Hematopoietic multipotent progenitor cell treated with erythropoietin and hydrocortisone succinate and interleukin-3 and kit ligand, for 17 days (in vitro differentiated cells): ENCODE measurements around the gene CDC5L.

Source experiments
- DNase-seq: peaks from one replicate; pipeline ENCODE4 v3.0.0-alpha.2; 2015; ENCODE audit warnings: low spot score

Gene CDC5L

DNA sequence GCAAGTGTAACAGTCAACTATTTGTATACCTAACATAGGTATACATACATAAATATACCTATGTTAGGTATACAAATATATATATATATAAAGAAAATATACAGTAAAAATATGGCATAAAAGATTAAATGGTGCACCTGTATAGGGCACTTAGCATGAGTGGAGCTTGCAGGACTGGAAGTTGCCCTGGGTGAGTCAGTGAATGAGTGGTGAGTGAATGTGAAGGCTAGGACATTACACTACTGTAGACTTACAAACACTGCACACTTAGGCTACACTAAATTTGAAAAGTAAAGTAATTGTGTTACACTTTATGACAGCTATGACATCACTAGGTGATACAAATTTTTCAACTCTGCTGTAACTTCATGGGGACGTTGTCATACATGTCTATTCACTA, 65.6 kb downstream of the CDC5L start:
- no peak for DNase-seq

- no peak for DNase-seq
Measured at GRCh38 chr6:44454198-44454597, 66.7 kb downstream of the CDC5L start.

GRCh38 chr6:44456070-44456965, 68.8 kb downstream of the CDC5L start:
- peak; percentile 71 for DNase-seq

DNA sequence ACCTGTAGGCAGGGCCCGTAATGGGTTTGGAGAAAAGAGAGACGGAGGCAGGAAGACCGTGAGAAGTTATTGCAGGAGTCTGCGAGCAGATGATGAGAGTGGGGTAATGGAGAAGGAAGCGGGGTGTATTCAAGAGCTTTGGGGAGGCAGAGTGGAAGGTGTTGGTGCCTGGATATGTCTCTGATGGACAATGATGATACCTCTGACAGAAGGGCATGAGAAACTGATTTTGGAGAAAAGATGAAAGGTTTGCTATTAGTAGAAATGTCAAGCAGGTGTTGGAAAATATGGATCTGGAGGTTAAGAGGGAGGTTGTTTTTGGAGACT, 69.4 kb downstream of the CDC5L start:
- DNase-seq = no peak

GRCh38 chr6:44457596-44457995, 70.1 kb downstream of the CDC5L start:
- DNase-seq = no peak

GRCh38 chr6:44458551-44458950, 71.0 kb downstream of the CDC5L start:
- DNase-seq = no peak

DNA sequence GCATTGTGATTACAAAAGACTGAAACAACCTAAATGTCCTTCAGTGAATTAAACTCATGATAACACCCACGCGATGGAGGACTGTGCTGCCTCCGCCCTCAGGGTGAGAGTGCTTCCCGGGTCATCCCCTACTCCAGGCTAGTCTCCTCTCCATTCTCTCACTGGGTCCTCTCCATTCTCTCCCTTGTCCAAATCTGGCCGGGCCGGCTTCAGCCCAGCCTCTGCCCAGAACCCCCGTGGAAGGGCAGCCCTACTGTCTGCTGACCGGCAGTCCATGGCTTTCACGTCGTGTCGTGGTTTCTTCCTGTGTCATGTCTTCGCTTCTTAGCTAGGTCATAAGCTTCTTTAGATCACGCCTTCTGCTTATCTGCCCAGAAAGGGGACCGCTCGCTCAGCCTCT, 74.8 kb downstream of the CDC5L start:
- no peak for DNase-seq

- no peak for DNase-seq
Measured at GRCh38 chr6:44462797-44463727, 75.6 kb downstream of the CDC5L start.

GRCh38 chr6:44463728-44464450, 76.4 kb downstream of the CDC5L start:
- DNase-seq = no peak

DNA sequence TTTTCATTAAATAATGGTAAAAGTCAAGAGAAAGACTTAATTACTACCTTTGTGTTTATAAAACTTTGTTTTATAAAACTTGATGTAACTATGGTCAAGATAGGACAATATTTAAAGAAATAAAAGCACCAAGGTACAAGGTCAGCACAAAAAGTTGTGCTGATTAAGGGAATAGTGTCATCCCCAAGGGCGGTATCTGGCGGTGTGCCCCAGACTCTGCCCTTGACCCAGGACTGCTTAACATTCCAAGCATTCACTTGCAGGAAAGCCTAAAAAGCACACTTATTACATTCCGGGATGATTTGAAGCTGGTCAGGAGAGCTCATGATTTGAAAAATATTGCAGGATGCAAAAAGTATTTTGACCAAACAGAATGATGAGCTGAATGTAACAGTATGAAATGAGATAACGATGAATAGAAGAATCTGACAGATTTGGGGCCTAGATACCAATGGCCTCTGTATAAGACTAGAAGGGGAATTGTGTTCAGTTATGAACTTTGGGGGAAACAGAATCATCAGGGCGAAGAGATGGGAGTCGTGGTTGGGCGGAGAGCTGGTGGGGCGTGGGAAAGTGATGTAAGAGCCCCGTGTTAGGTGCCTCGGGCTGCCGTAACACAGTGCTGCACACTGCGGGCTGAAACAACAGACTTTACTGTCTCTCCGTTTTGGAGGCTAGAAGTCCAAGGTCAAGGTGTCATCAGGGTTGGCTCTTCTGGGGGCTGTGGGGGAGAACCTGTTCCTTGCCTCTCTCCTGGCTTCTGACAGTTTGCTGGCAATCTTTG, 77.2 kb downstream of the CDC5L start:
- no peak for DNase-seq

DNA sequence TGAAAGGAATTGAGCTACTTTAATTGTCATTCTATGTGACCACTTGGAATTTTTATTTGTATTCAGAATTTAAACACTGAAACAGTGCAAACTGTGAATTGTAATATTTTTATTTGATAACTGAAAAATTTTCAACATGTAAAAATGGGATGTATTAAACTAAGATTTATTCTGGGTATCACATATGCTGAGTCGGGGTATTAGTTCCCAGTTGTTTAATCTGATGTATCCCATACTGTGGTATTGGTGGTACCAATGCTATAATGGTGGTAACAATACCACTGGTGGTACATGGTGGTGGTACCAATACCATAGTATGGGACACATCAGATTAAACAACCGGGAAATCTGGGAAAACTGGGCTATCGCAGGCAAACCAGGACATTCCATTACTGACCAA, 79.4 kb downstream of the CDC5L start:
- no peak for DNase-seq

- no peak for DNase-seq
Measured at GRCh38 chr6:44468835-44469234, 81.3 kb downstream of the CDC5L start.

DNA sequence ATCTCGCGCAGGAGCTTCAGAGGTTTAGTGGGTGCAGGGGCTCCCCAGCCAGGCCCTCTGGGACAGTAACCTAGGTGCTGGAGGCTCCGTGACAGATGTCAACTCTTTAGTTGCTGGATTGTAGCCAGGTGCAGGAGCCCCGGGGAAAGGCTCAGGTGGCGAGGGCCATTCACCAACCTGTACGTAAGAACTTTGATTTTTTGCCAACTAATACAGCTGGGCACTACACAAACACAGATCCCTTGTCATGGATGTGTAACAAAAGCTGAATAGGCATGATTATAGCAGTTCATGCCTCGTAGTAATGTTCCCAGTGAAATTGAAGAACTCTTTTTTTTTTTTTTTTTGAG, 82.6 kb downstream of the CDC5L start:
- no peak for DNase-seq

- no peak for DNase-seq
Measured at GRCh38 chr6:44470746-44471145, 83.2 kb downstream of the CDC5L start.

DNA sequence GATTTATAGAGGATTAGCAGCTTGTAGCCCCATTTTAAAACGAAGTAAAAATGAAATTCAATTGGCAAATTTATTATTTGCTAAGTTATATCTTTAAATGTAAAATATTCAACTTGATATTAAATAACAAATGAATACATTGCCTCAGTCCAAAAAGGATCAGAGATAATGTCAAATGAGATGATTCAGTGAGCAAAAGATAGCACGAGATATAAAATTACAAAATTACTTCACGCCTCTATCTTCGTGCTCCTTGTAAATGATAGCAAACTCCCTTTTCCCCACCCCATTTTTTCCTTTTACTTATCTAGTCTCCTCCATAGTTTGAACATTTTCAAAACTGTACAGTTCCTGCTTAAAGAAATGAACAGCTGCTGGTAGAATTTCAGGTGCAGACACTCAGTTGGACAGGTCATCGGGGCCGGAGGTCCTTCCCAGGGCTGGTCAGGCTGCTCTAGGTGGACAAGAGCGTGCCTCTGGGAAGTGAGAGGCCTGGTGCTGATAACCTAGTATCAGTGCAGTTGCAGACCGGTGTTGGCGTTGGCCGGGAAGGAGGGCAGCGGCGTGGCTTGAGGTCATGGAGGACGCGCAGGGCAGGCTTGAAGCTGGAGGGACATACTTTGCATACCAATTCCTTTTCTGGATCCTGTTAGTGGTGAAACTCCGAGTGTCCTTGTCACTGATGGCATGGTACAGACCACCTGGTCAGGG, 83.9 kb downstream of the CDC5L start:
- peak; percentile 27 for DNase-seq

DNA sequence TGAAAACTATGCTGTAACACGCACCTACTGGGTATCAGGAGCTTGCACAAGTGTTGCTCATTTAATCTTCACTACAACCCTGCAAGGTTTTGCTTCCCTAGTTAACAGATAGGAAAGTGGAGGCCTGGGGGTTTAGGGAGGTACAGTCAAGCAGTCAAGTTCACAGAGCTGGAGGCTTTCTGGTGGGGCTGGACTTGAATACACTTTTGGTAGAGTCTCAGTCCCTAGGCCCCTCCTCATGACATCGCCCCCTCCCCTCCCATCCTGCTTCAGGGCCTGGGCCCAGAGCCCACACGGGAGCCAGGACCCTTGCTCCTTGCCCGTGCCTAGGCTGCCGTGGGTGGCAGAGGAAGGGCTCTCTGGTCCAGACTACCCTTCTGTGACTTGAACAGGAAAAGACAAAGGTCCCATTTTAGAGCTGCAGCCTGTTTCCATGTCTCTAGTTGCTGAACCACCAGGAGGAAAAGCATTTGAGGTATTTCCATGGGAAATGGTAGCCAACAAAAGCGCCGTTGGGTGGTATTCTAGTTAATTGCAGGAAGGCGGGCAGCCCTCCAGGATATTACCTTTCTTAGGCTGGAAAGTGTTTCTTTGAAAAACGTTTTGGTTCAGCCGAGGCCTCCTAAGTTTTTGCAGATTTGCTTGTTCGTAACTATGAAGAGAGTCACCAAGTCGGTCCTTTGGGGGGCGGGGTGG, 84.9 kb downstream of the CDC5L start:
- peak; percentile 27 for DNase-seq

DNA sequence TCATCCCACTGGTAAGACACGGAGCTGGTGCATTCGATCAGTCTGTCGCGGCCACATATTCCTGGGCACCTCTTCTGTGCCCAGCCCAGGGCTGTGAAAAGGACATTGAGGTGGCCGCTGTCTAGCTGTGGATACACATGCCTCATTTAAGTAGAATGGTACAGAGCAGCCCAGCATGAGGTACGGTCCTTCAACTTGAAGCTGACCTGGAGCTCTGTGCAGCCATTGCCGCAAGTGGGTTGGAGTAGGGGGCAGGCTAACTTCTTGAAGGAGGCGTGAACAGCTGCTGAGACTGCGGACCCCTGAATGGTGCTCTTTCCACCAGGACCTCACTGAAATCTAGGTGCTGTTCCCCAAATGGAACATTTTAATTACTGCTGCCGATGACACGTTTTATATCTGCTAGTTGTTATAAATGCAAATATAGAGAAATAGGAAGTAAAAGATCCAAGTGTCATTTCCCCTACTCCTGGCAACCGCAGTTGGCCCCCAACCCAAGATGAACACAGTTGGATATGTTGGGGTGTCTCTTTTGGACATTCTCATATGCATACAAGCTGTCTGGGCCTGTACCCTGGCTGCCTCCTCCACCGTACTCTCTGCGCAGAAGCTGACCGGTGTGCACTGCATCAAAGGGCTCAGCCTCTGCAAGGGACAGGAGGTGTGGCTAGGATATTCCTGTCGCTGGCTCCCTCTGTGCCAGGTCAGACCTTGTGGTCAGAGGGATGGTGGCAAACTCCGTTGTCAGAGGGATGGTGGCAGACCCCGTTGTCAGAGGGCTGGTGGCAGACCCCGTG, 86.1 kb downstream of the CDC5L start:
- no peak for DNase-seq

DNA sequence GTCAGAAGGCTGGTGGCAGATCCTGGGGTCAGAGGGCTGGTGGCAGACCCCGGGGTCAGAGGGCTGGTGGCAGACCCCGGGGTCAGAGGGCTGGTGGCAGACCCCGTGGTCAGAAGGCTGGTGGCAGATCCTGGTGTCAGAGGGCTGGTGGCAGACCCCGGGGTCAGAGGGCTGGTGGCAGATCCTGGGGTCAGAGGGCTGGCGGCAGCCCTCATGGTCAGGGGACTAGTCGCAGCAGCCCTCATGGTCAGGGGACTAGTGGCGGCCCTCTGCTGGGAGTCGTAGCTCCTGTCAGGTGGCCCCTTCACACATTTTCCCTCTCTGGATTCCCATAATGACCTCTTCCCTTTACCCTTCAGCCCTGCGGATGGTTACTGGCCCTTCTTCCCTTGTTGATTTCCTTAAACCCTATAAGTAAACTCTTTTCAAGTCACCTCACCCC, 86.7 kb downstream of the CDC5L start:
- DNase-seq = no peak

DNA sequence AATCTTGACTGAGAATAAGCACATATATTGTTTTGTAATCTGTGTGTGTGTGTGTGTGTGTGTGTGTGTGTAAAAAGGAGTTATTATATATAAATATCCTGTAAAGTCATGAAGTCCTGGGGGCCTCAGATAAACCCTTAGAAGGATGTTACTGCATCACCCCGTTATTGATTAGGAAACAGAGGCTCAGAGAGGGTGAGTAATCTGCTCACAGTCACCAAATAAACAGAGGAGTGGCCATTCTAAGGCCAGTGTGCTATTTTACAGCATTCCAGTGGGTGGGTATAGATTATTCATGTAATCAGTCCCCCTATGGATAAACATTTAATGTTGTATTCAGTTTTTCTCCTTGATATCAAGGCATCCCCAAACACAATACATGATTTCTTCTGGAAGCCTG, 87.1 kb downstream of the CDC5L start:
- no peak for DNase-seq

- DNase-seq = no peak
Measured at GRCh38 chr6:44475417-44475778, 87.9 kb downstream of the CDC5L start.
